Measurements from ENCODE around the gene NFIB.

Gene NFIB

GRCh38 chr9:14107495-14107894 lies 206.4 kb downstream of the NFIB start:
- in situ Hi-C loops (cut with HindIII; ENCODE audit: low sequenced_read_pairs) = no loop called here
- TF ChIP-seq CTCF (IDR thresholded peaks at IDR 0.05; ENCODE audit: low read depth, low read length, missing control alignments) = no peak
- no peak overlapping the region for H3K4me3 ChIP-seq (ENCODE audit: low read depth, low read length)
- DNase-seq (ENCODE audit: low read depth) = no peak

GRCh38 chr9:14106699-14107098 lies 207.2 kb downstream of the NFIB start:
- H3K4me3 ChIP-seq (ENCODE audit: low read depth, low read length) = no peak overlapping the region
- in situ Hi-C loops (cut with HindIII; ENCODE audit: low sequenced_read_pairs) = no loop called here
- no peak for TF ChIP-seq CTCF (IDR thresholded peaks at IDR 0.05; ENCODE audit: low read depth, low read length, missing control alignments)
- DNase-seq (ENCODE audit: low read depth) = no peak

- no peak for DNase-seq (ENCODE audit: low read depth)
- TF ChIP-seq CTCF (IDR thresholded peaks at IDR 0.05; ENCODE audit: low read depth, low read length, missing control alignments) = no peak
- H3K4me3 ChIP-seq (ENCODE audit: low read depth, low read length) = no peak overlapping the region
- in situ Hi-C loops (cut with HindIII; ENCODE audit: low sequenced_read_pairs) = no loop called here
These were observed 209.4 kb downstream of the NFIB start for GRCh38 chr9:14104496-14104895.

- H3K4me3 ChIP-seq (ENCODE audit: low read depth, low read length) = no peak overlapping the region
- TF ChIP-seq CTCF (IDR thresholded peaks at IDR 0.05; ENCODE audit: low read depth, low read length, missing control alignments) = no peak
- DNase-seq (ENCODE audit: low read depth) = no peak
- in situ Hi-C loops (cut with HindIII; ENCODE audit: low sequenced_read_pairs) = no loop called here
These were observed 210.8 kb downstream of the NFIB start for GRCh38 chr9:14103115-14103514.

GRCh38 chr9:14099737-14100136 lies 214.2 kb downstream of the NFIB start:
- no peak overlapping the region for H3K4me3 ChIP-seq (ENCODE audit: low read depth, low read length)
- TF ChIP-seq CTCF (IDR thresholded peaks at IDR 0.05; ENCODE audit: low read depth, low read length, missing control alignments) = no peak
- in situ Hi-C loops (cut with HindIII; ENCODE audit: low sequenced_read_pairs) = no loop called here
- DNase-seq (ENCODE audit: low read depth) = no peak

- DNase-seq (ENCODE audit: low read depth) = no peak
- no peak for TF ChIP-seq CTCF (IDR thresholded peaks at IDR 0.05; ENCODE audit: low read depth, low read length, missing control alignments)
- no peak overlapping the region for H3K4me3 ChIP-seq (ENCODE audit: low read depth, low read length)
- in situ Hi-C loops (cut with HindIII; ENCODE audit: low sequenced_read_pairs) = no loop called here
These were observed 215.3 kb downstream of the NFIB start for GRCh38 chr9:14098486-14099180.

All from astrocyte of the cerebellum (primary cell).